Measurements from ENCODE around the gene HIP1. TPM values are rescaled to one million over a fixed set of nuclear protein-coding genes. Genes with fewer than 3 reads are reported as not detected.

HIP1 gene
- total RNA-seq, 2 experiments from 2014 or later: 5.2 to 5.6 TPM

DNA sequence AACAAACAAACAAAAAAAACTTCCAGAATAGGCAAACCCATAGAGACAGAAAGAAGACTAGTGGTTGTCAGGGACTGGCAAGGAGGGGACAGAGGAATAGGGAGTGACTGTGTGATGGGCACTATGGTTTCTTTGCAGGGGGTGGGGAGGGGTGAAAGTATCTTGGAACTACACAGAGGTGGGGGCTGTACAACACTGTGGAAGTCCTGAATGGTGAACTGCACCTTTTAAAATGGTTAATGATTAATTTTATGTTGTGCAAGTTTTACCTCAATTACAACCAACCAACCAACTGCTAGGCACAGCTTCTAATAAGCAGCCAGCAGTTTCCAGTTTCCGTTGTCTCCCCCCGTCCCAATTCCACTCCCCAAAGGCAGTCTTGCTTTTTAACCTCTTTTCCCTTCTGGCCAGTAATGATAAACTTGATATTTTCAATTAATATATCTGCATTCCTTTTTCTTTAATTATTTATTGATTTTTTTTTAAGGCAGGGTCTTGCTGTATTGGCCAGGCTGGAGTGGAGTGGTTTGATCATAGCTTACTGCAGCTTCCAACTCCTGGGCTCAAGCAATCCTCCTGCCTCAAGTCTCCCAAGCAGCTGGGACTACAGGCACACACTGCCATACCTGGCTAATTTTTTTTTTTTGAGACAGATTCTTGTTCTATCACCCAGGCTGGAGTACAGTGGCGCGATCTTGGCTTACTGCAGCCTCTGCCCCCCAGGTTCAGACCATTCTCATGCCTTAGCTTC, 46.8 kb downstream of the HIP1 start:
- no peaks in the 10 kb centered on the region for H3K9me3 Mint-ChIP-seq
- TF ChIP-seq, protein P1, sequence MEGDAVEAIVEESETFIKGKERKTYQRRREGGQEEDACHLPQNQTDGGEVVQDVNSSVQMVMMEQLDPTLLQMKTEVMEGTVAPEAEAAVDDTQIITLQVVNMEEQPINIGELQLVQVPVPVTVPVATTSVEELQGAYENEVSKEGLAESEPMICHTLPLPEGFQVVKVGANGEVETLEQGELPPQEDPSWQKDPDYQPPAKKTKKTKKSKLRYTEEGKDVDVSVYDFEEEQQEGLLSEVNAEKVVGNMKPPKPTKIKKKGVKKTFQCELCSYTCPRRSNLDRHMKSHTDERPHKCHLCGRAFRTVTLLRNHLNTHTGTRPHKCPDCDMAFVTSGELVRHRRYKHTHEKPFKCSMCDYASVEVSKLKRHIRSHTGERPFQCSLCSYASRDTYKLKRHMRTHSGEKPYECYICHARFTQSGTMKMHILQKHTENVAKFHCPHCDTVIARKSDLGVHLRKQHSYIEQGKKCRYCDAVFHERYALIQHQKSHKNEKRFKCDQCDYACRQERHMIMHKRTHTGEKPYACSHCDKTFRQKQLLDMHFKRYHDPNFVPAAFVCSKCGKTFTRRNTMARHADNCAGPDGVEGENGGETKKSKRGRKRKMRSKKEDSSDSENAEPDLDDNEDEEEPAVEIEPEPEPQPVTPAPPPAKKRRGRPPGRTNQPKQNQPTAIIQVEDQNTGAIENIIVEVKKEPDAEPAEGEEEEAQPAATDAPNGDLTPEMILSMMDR (IDR thresholded peaks at IDR 0.05): no peak
- H3K4me3 Mint-ChIP-seq: no peak overlapping the region
- H3K36me3 Mint-ChIP-seq (ENCODE audit: low read depth): no peaks in the 10 kb centered on the region
- intact Hi-C loops (cut with micrococcal nuclease): no loop called here
- ChIA-PET CTCF (interaction anchor here (0.6 kb wide), 1 partner anchor 339 kb away, joined by 3 read pairs; no protein-coding TSS in a partner anchor), POLR2A (no interaction called here)
- ATAC-seq: no peak
- H3K27me3 Mint-ChIP-seq: peaks cover 5% of the 10 kb centered on the region
- no peak for DNase-seq
- no peaks in the 10 kb centered on the region for H3K4me1 Mint-ChIP-seq (ENCODE audit: low read depth)
- H3K27ac Mint-ChIP-seq: no peak overlapping the region

DNA sequence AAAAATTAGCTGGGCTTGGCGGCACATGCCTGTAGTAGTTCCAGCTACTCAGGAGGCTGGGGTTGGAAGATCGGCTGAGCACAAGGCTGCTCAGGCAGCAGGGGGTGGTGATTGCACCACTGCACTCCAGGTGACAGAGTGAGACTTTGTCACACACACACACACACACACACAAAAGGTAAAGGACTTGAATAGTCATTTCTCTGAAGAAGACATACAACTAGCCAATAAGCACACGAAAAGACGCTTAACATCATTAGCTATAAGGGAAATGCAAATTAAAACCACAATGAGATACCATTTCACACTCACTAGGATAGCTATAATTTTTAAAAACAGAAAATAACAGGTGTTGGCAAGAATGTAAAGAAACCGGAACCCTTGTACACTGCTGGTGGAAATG, 48.6 kb downstream of the HIP1 start:
- Mint-ChIP-seq H3K4me1 (ENCODE audit: low read depth) (no peaks in the 10 kb centered on the region), H3K4me3 (no peak overlapping the region), H3K9me3 (no peaks in the 10 kb centered on the region), H3K36me3 (ENCODE audit: low read depth) (no peaks in the 10 kb centered on the region), H3K27ac (no peak overlapping the region), H3K27me3 (peaks cover 5% of the 10 kb centered on the region)
- intact Hi-C loops (cut with micrococcal nuclease): no loop called here
- ChIA-PET CTCF (no interaction called here), POLR2A (no interaction called here)
- TF ChIP-seq, protein P1 (IDR thresholded peaks at IDR 0.05): no peak
- DNase-seq: no peak
- ATAC-seq: no peak

DNA sequence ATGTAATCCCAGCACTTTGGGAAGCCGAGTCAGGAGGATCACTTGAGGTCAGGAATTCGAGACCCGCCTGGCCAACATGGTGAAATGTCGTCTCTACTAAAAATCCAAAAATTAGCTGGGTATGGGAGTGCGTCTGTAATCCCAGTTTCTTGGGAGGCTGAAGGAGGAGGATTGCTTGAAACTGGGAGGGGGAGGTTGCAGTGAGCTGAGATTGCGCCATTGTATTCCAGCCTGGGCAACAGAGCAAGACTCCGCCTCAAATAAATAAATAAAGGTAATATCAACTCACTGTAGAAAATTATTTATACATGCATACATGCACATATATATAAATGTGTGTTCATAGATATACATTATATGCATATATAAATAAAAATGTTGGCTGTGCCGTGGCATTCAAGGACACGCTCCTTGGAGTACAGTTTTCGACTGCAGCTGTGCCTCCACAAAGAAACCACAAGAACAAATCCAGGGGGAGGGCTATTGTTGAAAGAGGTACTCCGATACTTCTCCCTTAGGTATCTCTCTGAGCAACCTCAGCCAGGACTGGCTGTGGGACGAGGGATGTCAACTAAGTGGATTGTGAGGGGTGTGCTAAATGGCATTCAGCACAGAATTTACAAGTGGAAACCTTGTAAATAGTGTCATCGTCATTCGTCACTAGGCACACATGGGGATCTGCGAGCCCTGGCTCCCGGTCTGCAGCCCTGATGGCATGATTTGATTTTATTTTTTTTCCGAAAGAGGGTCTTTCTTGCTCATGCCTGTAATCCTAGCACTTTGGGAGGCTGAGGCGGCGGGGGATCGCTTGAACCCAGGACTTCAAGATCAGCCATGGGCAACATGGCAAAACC, 49.3 kb downstream of the HIP1 start:
- POLR2A ChIA-PET: no interaction called here
- intact Hi-C loops (cut with micrococcal nuclease): no loop called here
- no peaks in the 10 kb centered on the region for H3K9me3 Mint-ChIP-seq
- no peak for DNase-seq
- H3K27ac Mint-ChIP-seq: no peak overlapping the region
- H3K4me1 Mint-ChIP-seq (ENCODE audit: low read depth): no peaks in the 10 kb centered on the region
- ATAC-seq: no peak
- H3K4me3 Mint-ChIP-seq: no peak overlapping the region
- TF ChIP-seq, protein P1 (IDR thresholded peaks at IDR 0.05): no peak
- CTCF ChIA-PET: no interaction called here
- H3K27me3 Mint-ChIP-seq: peaks cover 5% of the 10 kb centered on the region
- no peaks in the 10 kb centered on the region for H3K36me3 Mint-ChIP-seq (ENCODE audit: low read depth)

DNA sequence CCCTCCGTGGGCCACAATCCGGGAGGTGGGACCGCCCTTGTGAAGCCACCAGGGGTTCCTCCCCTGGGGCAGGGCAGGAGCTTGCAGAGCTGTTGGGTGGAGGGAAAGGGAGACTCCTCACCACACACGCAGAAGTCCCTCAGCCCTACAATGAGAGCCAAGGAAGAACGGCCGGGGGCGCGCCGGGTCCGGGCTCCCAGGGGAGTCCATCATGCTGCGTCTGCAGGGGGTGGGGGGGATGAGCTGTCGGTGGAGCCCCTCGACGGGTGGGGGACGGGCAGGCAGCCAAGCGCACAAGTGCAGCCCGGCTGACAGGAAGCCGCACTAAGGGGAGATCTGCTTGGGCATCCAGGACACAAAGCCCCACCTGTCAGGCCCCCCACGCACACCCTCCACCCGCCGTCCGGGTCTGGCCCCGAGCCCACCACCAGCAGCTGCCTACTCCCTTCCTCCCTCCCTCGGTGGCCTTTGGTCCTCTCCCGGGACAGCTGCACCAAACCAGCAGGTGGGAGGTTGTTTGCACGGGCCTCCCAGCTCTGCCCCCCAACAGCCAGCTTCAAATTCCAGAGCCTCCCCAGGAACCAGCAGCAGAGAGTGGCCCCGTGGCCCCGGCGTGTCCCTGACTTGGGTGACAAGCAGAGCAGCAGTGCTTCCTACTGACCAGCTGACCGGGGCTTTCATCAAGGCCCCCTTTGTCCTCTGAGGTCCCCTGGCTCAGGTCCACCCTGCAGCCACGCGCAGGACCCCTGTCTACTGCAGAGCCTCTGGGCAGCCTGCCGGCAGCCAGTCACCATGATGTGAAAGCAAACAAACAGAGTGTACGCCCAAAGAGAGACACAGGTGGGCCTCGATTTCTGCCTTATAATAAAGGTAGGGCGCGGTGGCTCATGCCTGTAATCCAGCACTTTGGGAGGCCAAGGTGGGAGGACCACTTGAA, 50.3 kb downstream of the HIP1 start:
- H3K27me3 Mint-ChIP-seq: peaks cover 5% of the 10 kb centered on the region
- POLR2A ChIA-PET: no interaction called here
- H3K9me3 Mint-ChIP-seq: no peaks in the 10 kb centered on the region
- CTCF ChIA-PET: no interaction called here
- no peaks in the 10 kb centered on the region for H3K36me3 Mint-ChIP-seq (ENCODE audit: low read depth)
- H3K4me3 Mint-ChIP-seq: no peak overlapping the region
- DNase-seq: no peak
- no peak overlapping the region for H3K27ac Mint-ChIP-seq
- TF ChIP-seq, protein P1 (IDR thresholded peaks at IDR 0.05): no peak
- H3K4me1 Mint-ChIP-seq (ENCODE audit: low read depth): no peaks in the 10 kb centered on the region
- ATAC-seq: no peak
- intact Hi-C loops (cut with micrococcal nuclease): no loop called here

Data from activated CD8-positive, alpha-beta T cell treated with anti-CD3 and anti-CD28 coated beads for 36 hours (primary cell).